Measurements from ENCODE around the gene STMND1. TPM values are rescaled to one million over a fixed set of nuclear protein-coding genes. Genes with fewer than 3 reads are reported as not detected.

Gene STMND1
- total RNA-seq, 1 experiment from 2014 or later = not detected

- H3K9me3 ChIP-seq (ENCODE audit: control insufficient read depth, low read depth, low read length) = no peaks in the 10 kb centered on the region
- H3K56ac ChIP-seq (ENCODE audit: insufficient read length, low read depth, low read length) = no peak overlapping the region
- no peaks in the 10 kb centered on the region for H3K23me2 ChIP-seq (ENCODE audit: insufficient read length, low read depth, low read length, poor library complexity, severe bottlenecking)
- no peaks in the 10 kb centered on the region for H3K79me2 ChIP-seq (ENCODE audit: insufficient read depth, low read length)
- DNase-seq = no peak
- no peaks in the 10 kb centered on the region for H3K4me1 ChIP-seq (ENCODE audit: insufficient read depth, low read length)
- no peak overlapping the region for H2BK120ac ChIP-seq (ENCODE audit: low read depth, low read length, poor library complexity, severe bottlenecking)
- H3K4ac ChIP-seq (ENCODE audit: low read depth, low read length) = no peak overlapping the region
- no peak overlapping the region for H3K23ac ChIP-seq (ENCODE audit: insufficient read length, low read depth, low read length)
- H2AFZ ChIP-seq (ENCODE audit: low read length) = no peak overlapping the region
- no CpG with 5 or more reads among the region's 2 CpGs for WGBS (ENCODE audit: extremely low coverage, insufficient read length, low lambda C conversion rate)
- H4K20me1 ChIP-seq (ENCODE audit: control insufficient read depth, insufficient read depth, insufficient read length) = no peaks in the 10 kb centered on the region
- H2BK20ac ChIP-seq (ENCODE audit: low read depth, low read length, poor library complexity, severe bottlenecking) = no peak overlapping the region
- no peak overlapping the region for H2BK12ac ChIP-seq (ENCODE audit: insufficient read length, low read depth, low read length)
- H3T11ph ChIP-seq (ENCODE audit: low read length) = no peak overlapping the region
- Mint-ChIP-seq H3K36me3 (ENCODE audit: insufficient read depth in 1 of 3, low read depth in 3 of 3) (0 out of 7 replicates have a peak, but pooled peaks cover 0 to 2% (median 0%) of the 10 kb centered on the region in 3 experiments), H3K27ac (no peak overlapping the region), H3K4me1 (no peaks in the 10 kb centered on the region; a peak in 1 of 4 replicates), H3K27me3 (ENCODE audit: low read depth) (peaks cover 9% of the 10 kb centered on the region), H3K4me3 (no peak overlapping the region), H3K9me3 (peaks cover 6 to 10% of the 10 kb centered on the region in 2 experiments; a peak in 4 of 5 replicates)
- no peak overlapping the region for H4K8ac ChIP-seq (replicated peaks; ENCODE audit: insufficient read length, low read depth, low read length)
- H4K91ac ChIP-seq (ENCODE audit: insufficient read length, low read depth, low read length) = no peak overlapping the region
- no peak overlapping the region for H3K18ac ChIP-seq (ENCODE audit: insufficient read length, low read depth, low read length)
- H3K14ac ChIP-seq (ENCODE audit: insufficient read depth, low read length) = no peak overlapping the region
- TF ChIP-seq CTCF (conservative IDR thresholded peaks at IDR 0.05) = no peak
- H3K27ac ChIP-seq (ENCODE audit: insufficient read length, low read depth, low read length) = no peak overlapping the region
- H3K27me3 ChIP-seq (ENCODE audit: insufficient read depth, low read length) = no peaks in the 10 kb centered on the region
- no peak overlapping the region for H2BK15ac ChIP-seq (ENCODE audit: low read depth, low read length)
- H4K5ac ChIP-seq (ENCODE audit: insufficient read length, low read depth, low read length) = no peak overlapping the region
- H3K4me2 ChIP-seq (ENCODE audit: insufficient read depth, insufficient read length, low read length) = no peak overlapping the region
- no peak overlapping the region for H2AK5ac ChIP-seq (ENCODE audit: insufficient read length, low read length)
- H3K9ac ChIP-seq (ENCODE audit: extremely low read depth, insufficient read length, low read length) = no peak overlapping the region
- no peak overlapping the region for H2BK5ac ChIP-seq (ENCODE audit: insufficient read length, low read length)
- H3K79me1 ChIP-seq (ENCODE audit: insufficient read depth, low read depth, low read length, poor library complexity, severe bottlenecking) = no peaks in the 10 kb centered on the region
Measured at GRCh38 chr6:17150096-17150495, 48.2 kb downstream of the STMND1 start.
